HG03575 (cell line): ENCODE results near the gene ATP5MC3.

Source experiments
- ATAC-seq: cut with Tn5 transposase; IDR thresholded peaks from one replicate; pipeline ENCODE4 v1.9.1; 2021; ENCODE audit not compliant: unreplicated experiment, insufficient number of reproducible peaks, low FRiP score; ENCODE audit errors: extremely low read depth

The ATP5MC3 gene

DNA sequence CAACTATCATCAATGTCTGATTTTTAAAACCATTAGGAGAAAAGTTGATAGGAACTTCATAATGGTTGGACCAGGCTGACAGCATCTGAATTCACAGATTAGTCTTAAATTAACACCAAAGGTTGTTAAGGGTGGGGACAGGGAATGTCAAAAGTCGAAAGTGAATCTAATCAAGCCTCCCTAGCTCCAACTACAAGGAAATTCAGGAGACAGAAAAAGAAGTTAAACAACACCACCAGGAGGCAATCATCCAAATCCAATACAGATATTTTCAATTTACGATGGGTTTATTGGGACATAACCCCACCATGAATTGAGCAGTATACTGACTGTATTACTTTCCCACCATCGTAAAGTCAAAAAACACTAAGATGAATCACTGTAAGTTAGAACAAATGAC lies 46.3 kb downstream of the ATP5MC3 start:
- ATAC-seq = no peak

DNA sequence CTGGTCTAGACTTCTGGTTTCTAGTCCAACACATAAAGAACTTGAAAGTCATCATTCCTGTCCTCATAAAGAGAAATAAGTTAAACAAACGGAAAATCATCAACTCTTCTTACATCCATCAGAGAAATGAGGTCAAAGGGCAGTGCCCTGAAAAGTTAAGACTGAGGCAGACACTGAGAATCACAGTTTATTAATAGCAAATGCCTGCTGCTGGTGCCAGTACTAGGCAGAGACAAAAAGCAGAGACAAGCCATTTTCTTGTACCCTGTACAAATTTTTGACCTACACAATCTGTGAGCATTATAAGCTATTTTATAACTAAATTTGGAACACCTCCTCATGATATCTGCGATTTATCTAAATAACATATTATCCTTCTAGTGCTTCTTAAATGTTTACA lies 50.3 kb downstream of the ATP5MC3 start:
- no peak for ATAC-seq

DNA sequence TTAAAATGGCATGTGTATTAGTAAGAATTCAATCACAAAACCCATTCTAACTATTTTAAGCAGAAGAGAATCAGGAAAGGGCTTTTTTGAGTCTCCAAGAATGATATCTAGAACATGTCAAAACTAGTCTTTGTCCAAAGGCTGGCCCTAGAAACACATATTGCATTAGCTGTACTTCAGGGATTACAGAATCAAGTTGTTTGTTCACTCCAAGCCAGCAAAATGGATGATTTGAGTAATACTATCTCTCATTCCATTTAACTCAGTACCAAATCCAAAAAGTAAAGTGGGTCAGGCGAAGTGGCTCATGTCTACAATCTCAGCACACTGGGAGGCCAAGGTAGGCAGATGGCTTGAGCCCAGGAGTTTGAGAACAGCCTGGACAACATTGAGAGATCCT lies 54.8 kb downstream of the ATP5MC3 start:
- ATAC-seq = no peak
